Tongue (tissue), 2 donors: ENCODE measurements around the gene TMEM63B. TPM values are rescaled to one million over a fixed set of nuclear protein-coding genes. Genes with fewer than 3 reads are reported as not detected.
A peak's percentile ranks its signal among the peaks of the same experiment; 100 is the strongest.
"Not testable (repeated sequence)": the region's sequence is repeated elsewhere in the genome, so short reads cannot be mapped to it uniquely, and the experiment has no call there.

Source experiments
- DNase-seq: peaks from one replicate; pipeline ENCODE4 v3.0.0-alpha.2; 2015
- total RNA-seq: library from RNA; depleted of rRNA; stranded (reverse); fragments of >200 nt; gene quantifications from one replicate; pipeline ENCODE4 v1.2.3, GENCODE V29; 2014

TMEM63B gene
- total RNA-seq, 1 donor from 2014 or later = 18.1 TPM

GRCh38 chr6:44094403-44095242 is 32.7 kb upstream of the TMEM63B start:
- no peak for DNase-seq

- DNase-seq = not testable (repeated sequence)
Observed at GRCh38 chr6:44095243-44095623, 32.1 kb upstream of the TMEM63B start.

GRCh38 chr6:44096612-44097011 is 30.7 kb upstream of the TMEM63B start:
- DNase-seq = peak; percentile 87

- no peak for DNase-seq
Observed at GRCh38 chr6:44097782-44098317, 29.5 kb upstream of the TMEM63B start.

- DNase-seq = no peak
Observed at GRCh38 chr6:44099192-44099591, 28.2 kb upstream of the TMEM63B start.

- no peak for DNase-seq
Observed at GRCh38 chr6:44100088-44100550, 27.2 kb upstream of the TMEM63B start.

GRCh38 chr6:44101832-44102231 is 25.5 kb upstream of the TMEM63B start:
- DNase-seq = no peak

- DNase-seq = no peak
Observed at GRCh38 chr6:44102527-44102926, 24.8 kb upstream of the TMEM63B start.

- no peak for DNase-seq
Observed at GRCh38 chr6:44104481-44105021, 22.8 kb upstream of the TMEM63B start.

- DNase-seq = no peak
Observed at GRCh38 chr6:44105146-44105545, 22.2 kb upstream of the TMEM63B start.

- no peak for DNase-seq
Observed at GRCh38 chr6:44105993-44106740, 21.2 kb upstream of the TMEM63B start.

- DNase-seq = no peak
Observed at GRCh38 chr6:44107017-44107416, 20.3 kb upstream of the TMEM63B start.

GRCh38 chr6:44108471-44108870 is 18.9 kb upstream of the TMEM63B start:
- no peak for DNase-seq

GRCh38 chr6:44109212-44109611 is 18.1 kb upstream of the TMEM63B start:
- DNase-seq = no peak

GRCh38 chr6:44110005-44110676 is 17.2 kb upstream of the TMEM63B start:
- DNase-seq = no peak

GRCh38 chr6:44110966-44111365 is 16.4 kb upstream of the TMEM63B start:
- no peak for DNase-seq

GRCh38 chr6:44111434-44112417 is 15.6 kb upstream of the TMEM63B start:
- DNase-seq = no peak

- DNase-seq = no peak
Observed at GRCh38 chr6:44113414-44113813, 13.9 kb upstream of the TMEM63B start.

- DNase-seq = peak; percentile 37
Observed at GRCh38 chr6:44115866-44116265, 11.5 kb upstream of the TMEM63B start.

GRCh38 chr6:44116641-44117382 is 10.5 kb upstream of the TMEM63B start:
- DNase-seq = no peak
